ENCODE data around the gene CALCOCO1.

DNA sequence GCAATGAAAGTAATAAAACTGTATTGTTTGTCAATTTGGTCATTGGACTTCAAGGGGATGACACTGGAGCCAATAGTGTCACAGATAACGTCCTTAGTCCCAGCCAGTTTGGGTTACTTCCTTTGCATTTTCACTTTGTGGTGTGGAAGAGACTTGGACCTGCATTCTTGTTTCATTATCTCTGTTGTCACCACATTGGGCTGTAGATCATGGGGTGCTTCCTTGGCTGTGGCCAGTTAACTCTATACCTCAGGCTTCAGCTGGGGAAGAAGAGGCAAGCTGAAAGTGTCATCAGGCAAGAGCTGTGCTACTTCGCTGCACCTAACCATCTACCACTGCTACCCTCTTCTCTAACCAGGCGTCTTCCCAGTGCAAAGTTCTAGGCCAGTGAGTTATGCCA is 39.6 kb upstream of the CALCOCO1 start:
- TF ChIP-seq, protein P1, sequence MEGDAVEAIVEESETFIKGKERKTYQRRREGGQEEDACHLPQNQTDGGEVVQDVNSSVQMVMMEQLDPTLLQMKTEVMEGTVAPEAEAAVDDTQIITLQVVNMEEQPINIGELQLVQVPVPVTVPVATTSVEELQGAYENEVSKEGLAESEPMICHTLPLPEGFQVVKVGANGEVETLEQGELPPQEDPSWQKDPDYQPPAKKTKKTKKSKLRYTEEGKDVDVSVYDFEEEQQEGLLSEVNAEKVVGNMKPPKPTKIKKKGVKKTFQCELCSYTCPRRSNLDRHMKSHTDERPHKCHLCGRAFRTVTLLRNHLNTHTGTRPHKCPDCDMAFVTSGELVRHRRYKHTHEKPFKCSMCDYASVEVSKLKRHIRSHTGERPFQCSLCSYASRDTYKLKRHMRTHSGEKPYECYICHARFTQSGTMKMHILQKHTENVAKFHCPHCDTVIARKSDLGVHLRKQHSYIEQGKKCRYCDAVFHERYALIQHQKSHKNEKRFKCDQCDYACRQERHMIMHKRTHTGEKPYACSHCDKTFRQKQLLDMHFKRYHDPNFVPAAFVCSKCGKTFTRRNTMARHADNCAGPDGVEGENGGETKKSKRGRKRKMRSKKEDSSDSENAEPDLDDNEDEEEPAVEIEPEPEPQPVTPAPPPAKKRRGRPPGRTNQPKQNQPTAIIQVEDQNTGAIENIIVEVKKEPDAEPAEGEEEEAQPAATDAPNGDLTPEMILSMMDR (IDR thresholded peaks at IDR 0.05): no peak
- no peak for TF ChIP-seq POLR2A (IDR thresholded peaks at IDR 0.05)

All from adrenal gland (tissue), 5 donors.